MCF 10A (cell line): ENCODE results near the gene PRSS21. TPM values are rescaled to one million over a fixed set of nuclear protein-coding genes. Genes with fewer than 3 reads are reported as not detected.

ENCODE experiments used
- BruUV-seq: library from RNA; stranded (reverse); fragments of 400-500 nt; replicated peaks from 2 replicates; lab custom pipeline; 2021; lab: Mats Ljungman, UMichigan
- CTCF ChIA-PET: fragments of 300-600 bp; sonication (Branson Sonifier 250); formaldehyde crosslinking; extraction: SDS; loops from one replicate; lab custom pipeline; 2021; ENCODE audit warnings: antibody characterized with exemption, inconsistent platforms; lab: Yijun Ruan, JAX
- POLR2A ChIA-PET: fragments of 300-600, 350-650 bp; sonication (Branson Sonifier 250); formaldehyde crosslinking; extraction: SDS; loops from one replicate; lab custom pipeline; 2020; ENCODE audit warnings: antibody characterized with exemption, inconsistent platforms; lab: Yijun Ruan, JAX
- DNase-seq: peaks from one replicate; pipeline ENCODE4 v3.0.0-alpha.2; 2018; ENCODE audit not compliant: unreplicated experiment
- H3K27ac Mint-ChIP-seq: one replicate; pipeline ENCODE4 v1.8.0; 2022; ENCODE audit warnings: mild to moderate bottlenecking, low read depth, mixed read lengths; ENCODE audit not compliant: unreplicated experiment
- H3K27me3 Mint-ChIP-seq: one replicate; pipeline ENCODE4 v1.8.0; 2022; ENCODE audit warnings: mixed read lengths; ENCODE audit not compliant: insufficient read depth, unreplicated experiment
- H3K36me3 Mint-ChIP-seq: one replicate; pipeline ENCODE4 v1.8.0; 2022; ENCODE audit warnings: mild to moderate bottlenecking, moderate library complexity, mixed read lengths; ENCODE audit not compliant: insufficient read depth, unreplicated experiment
- H3K4me1 Mint-ChIP-seq: one replicate; pipeline ENCODE4 v1.8.0; 2022; ENCODE audit warnings: mixed read lengths; ENCODE audit not compliant: insufficient read depth, unreplicated experiment
- H3K4me3 Mint-ChIP-seq: one replicate; pipeline ENCODE4 v1.8.0; 2022; ENCODE audit warnings: mild to moderate bottlenecking, moderate library complexity, mixed read lengths; ENCODE audit not compliant: unreplicated experiment
- H3K9me3 Mint-ChIP-seq: one replicate; pipeline ENCODE4 v1.8.0; 2022; ENCODE audit warnings: mixed read lengths; ENCODE audit not compliant: unreplicated experiment
- CTCF ChIP-seq: fragments of 200-600 bp; IDR thresholded peaks from one replicate; pipeline ENCODE4 v1.8.0; 2022; ENCODE audit warnings: antibody characterized with exemption, mild to moderate bottlenecking; ENCODE audit not compliant: unreplicated experiment
- intact Hi-C: fragments of 100-400 bp; cut with micrococcal nuclease; formaldehyde crosslinking; loops from 2 replicates; pipeline ENCODE4 v1.14.1; 2022
- total RNA-seq: library from RNA; stranded (reverse); gene quantifications from 2 replicates; pipeline ENCODE4 v1.2.3, GENCODE V29; 2022

PRSS21 gene
- total RNA-seq, 1 experiment from 2014 or later, result 16.4 TPM

GRCh38 chr16:2867661-2867986 is 50.6 kb downstream of the PRSS21 start:
- TF ChIP-seq CTCF, result no peak
- BruUV-seq, result TSS peak; percentile 95
- ChIA-PET CTCF (interaction anchor here (0.6 to 1.8 kb wide), 21 partner anchors 11 to 240 kb away, joined by 3 to 15 read pairs (median 4); partner anchors contain the start of gene PRSS27), POLR2A (interaction anchor here (0.8 to 3.4 kb wide), 20 partner anchors 14 to 1162 kb away, joined by 3 to 61 read pairs (median 4); partner anchors contain the start of genes ELOB, FLYWCH1, FLYWCH2 and KCTD5)
- intact Hi-C loops, result no loop called here
- Mint-ChIP-seq H3K4me1 (peaks cover 4% of the 10 kb centered on the region), H3K27ac (peak overlapping the region; percentile 94), H3K9me3 (no peaks in the 10 kb centered on the region), H3K4me3 (peak overlapping the region; percentile 89), H3K27me3 (no peaks in the 10 kb centered on the region), H3K36me3 (no peaks in the 10 kb centered on the region)
- DNase-seq, result no peak

GRCh38 chr16:2867987-2868789 is 51.2 kb downstream of the PRSS21 start:
- DNase-seq, result peak; percentile 91
- peaks cover 4% of the 10 kb centered on the region for H3K4me1 Mint-ChIP-seq
- ChIA-PET CTCF (interaction anchor here (0.6 to 1.8 kb wide), 24 partner anchors 10 to 239 kb away, joined by 3 to 15 read pairs (median 4); partner anchors contain the start of genes FLYWCH2 and PRSS27), POLR2A (interaction anchor here (0.6 to 3.4 kb wide), 28 partner anchors 14 to 1162 kb away, joined by 3 to 61 read pairs (median 3); partner anchors contain the start of genes ELOB, FLYWCH1, FLYWCH2 and KCTD5)
- peak overlapping the region; percentile 89 for H3K4me3 Mint-ChIP-seq
- peak overlapping the region; percentile 94 for H3K27ac Mint-ChIP-seq
- BruUV-seq, result TSS peak; percentile 98
- no peaks in the 10 kb centered on the region for H3K27me3 Mint-ChIP-seq
- TF ChIP-seq CTCF, result peak; percentile 94
- intact Hi-C loops, result loop anchor here (1.0 to 2.0 kb wide), 4 partner anchors 29 to 99 kb away; partner anchors contain the start of genes ELOB and PRSS21
- no peaks in the 10 kb centered on the region for H3K36me3 Mint-ChIP-seq
- H3K9me3 Mint-ChIP-seq, result no peaks in the 10 kb centered on the region

Other genes starting within 250 kb of the PRSS21 start
- gene KCTD5, start 134.7 kb upstream of the PRSS21 start, total RNA-seq, result 49.4 and 51.6 TPM in 2 replicates
- 5.8 and 6.3 TPM in 2 replicates for gene PRSS27, start 97.0 kb upstream of the PRSS21 start, total RNA-seq
- gene SRRM2, start 64.6 kb upstream of the PRSS21 start, total RNA-seq, result 710 and 779 TPM in 2 replicates
- gene ELOB, start 40.0 kb upstream of the PRSS21 start, total RNA-seq, result 438 and 504 TPM in 2 replicates
- gene PRSS33, start 29.7 kb upstream of the PRSS21 start, total RNA-seq, result not detected in 2 replicates
- gene PRSS41, start 18.8 kb upstream of the PRSS21 start, total RNA-seq, result not detected in 2 replicates
- 4.0 and 6.9 TPM in 2 replicates for gene ZG16B, start 13.1 kb downstream of the PRSS21 start, total RNA-seq
- not detected in 2 replicates for gene PRSS22, start 40.9 kb downstream of the PRSS21 start, total RNA-seq
- gene FLYWCH2, start 66.0 kb downstream of the PRSS21 start, total RNA-seq, result 24.4 and 27.7 TPM in 2 replicates
- gene FLYWCH1, start 94.7 kb downstream of the PRSS21 start, total RNA-seq, result 76.3 and 86.2 TPM in 2 replicates
- 0.42 TPM in 1 of 2 replicates, not detected in the other for gene KREMEN2, start 147.0 kb downstream of the PRSS21 start, total RNA-seq
- 4.8 and 7.9 TPM in 2 replicates for gene PAQR4, start 152.1 kb downstream of the PRSS21 start, total RNA-seq
- gene PKMYT1, start 163.2 kb downstream of the PRSS21 start, total RNA-seq, result 16.9 and 34.7 TPM in 2 replicates
- gene CLDN9, start 195.7 kb downstream of the PRSS21 start, total RNA-seq, result 0.39 and 0.44 TPM in 2 replicates
- gene CLDN6, start 200.9 kb downstream of the PRSS21 start, total RNA-seq, result not detected in 2 replicates
- gene TNFRSF12A, start 203.1 kb downstream of the PRSS21 start, total RNA-seq, result 436 and 641 TPM in 2 replicates
- gene HCFC1R1, start 206.7 kb downstream of the PRSS21 start, total RNA-seq, result 13.6 and 20.4 TPM in 2 replicates
- 36.8 and 53.1 TPM in 2 replicates for gene THOC6, start 206.8 kb downstream of the PRSS21 start, total RNA-seq
- gene BICDL2, start 219.7 kb downstream of the PRSS21 start, total RNA-seq, result 0.23 and 0.39 TPM in 2 replicates
- 0.26 and 0.64 TPM in 2 replicates for gene MMP25, start 229.3 kb downstream of the PRSS21 start, total RNA-seq
- 24.0 and 29.8 TPM in 2 replicates for gene IL32, start 248.4 kb downstream of the PRSS21 start, total RNA-seq